Endothelial cell (in vitro differentiated cells): ENCODE data around the gene KMT5C. TPM values are rescaled to one million over a fixed set of nuclear protein-coding genes. Genes with fewer than 3 reads are reported as not detected.
A peak's percentile ranks its signal among the peaks of the same experiment; 100 is the strongest.

Experiments used
- DNase-seq: peaks from one replicate; pipeline ENCODE4 v3.0.0; 2021; ENCODE audit warnings: low spot score
- H3K27ac Mint-ChIP-seq: one replicate; pipeline ENCODE4 v1.8.0; 2021; ENCODE audit warnings: mixed read lengths, inconsistent platforms; ENCODE audit not compliant: unreplicated experiment
- H3K27me3 Mint-ChIP-seq: one replicate; pipeline ENCODE4 v1.8.0; 2021; ENCODE audit warnings: mild to moderate bottlenecking, moderate library complexity, mixed read lengths, inconsistent platforms; ENCODE audit not compliant: unreplicated experiment
- H3K36me3 Mint-ChIP-seq: one replicate; pipeline ENCODE4 v1.8.0; 2021; ENCODE audit warnings: mild to moderate bottlenecking, low read depth, mixed read lengths, inconsistent platforms; ENCODE audit not compliant: unreplicated experiment
- H3K4me1 Mint-ChIP-seq: one replicate; pipeline ENCODE4 v1.8.0; 2021; ENCODE audit warnings: mild to moderate bottlenecking, mixed read lengths, inconsistent platforms; ENCODE audit not compliant: unreplicated experiment
- H3K4me3 Mint-ChIP-seq: one replicate; pipeline ENCODE4 v1.8.0; 2021; ENCODE audit warnings: mild to moderate bottlenecking, mixed read lengths, inconsistent platforms; ENCODE audit not compliant: unreplicated experiment
- H3K9me3 Mint-ChIP-seq: one replicate; pipeline ENCODE4 v1.8.0; 2021; ENCODE audit warnings: mixed read lengths, inconsistent platforms; ENCODE audit not compliant: unreplicated experiment
- total RNA-seq: library from RNA; stranded (reverse); fragmentation: NEBNext Ultra II Directional; extraction: Animal tissue kit (Norgen Biotek cat#: 25700); gene quantifications from one replicate; pipeline ENCODE4 v1.2.1, GENCODE V29; 2021; ENCODE audit not compliant: unreplicated experiment
- TF ChIP-seq, protein P1 (sequence below): fragments of 200-600 bp; sonication (generic); IDR thresholded peaks from one replicate; pipeline ENCODE4 v1.5.0; 2021; ENCODE audit warnings: antibody characterized with exemption; ENCODE audit not compliant: unreplicated experiment

The KMT5C gene
- total RNA-seq, 1 donor from 2014 or later = 18.4 TPM

DNA sequence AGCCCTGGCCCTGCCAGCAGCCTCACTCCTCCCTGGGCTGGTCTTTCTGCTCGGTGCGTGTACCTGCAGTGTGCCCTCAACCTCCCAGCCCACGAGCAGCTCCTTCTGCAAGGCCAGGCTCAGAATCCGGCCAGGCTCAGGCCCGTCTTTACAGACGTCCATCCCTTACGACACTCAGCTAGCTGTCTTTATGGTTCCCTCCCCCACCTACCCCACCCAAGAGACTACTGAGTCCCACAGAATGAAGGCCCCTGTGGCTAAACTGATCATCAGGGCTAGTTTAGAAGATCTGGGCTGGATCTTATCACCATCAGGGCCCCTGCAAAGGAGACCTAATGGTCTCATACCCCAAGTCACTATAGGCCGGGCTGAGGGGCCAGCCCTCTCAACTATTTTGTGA, 25.3 kb upstream of the KMT5C start:
- H3K27me3 Mint-ChIP-seq = peaks cover 16% of the 10 kb centered on the region
- no peak overlapping the region for H3K4me3 Mint-ChIP-seq
- no peak overlapping the region for H3K27ac Mint-ChIP-seq
- TF ChIP-seq, protein P1, sequence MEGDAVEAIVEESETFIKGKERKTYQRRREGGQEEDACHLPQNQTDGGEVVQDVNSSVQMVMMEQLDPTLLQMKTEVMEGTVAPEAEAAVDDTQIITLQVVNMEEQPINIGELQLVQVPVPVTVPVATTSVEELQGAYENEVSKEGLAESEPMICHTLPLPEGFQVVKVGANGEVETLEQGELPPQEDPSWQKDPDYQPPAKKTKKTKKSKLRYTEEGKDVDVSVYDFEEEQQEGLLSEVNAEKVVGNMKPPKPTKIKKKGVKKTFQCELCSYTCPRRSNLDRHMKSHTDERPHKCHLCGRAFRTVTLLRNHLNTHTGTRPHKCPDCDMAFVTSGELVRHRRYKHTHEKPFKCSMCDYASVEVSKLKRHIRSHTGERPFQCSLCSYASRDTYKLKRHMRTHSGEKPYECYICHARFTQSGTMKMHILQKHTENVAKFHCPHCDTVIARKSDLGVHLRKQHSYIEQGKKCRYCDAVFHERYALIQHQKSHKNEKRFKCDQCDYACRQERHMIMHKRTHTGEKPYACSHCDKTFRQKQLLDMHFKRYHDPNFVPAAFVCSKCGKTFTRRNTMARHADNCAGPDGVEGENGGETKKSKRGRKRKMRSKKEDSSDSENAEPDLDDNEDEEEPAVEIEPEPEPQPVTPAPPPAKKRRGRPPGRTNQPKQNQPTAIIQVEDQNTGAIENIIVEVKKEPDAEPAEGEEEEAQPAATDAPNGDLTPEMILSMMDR = no peak
- no peaks in the 10 kb centered on the region for H3K4me1 Mint-ChIP-seq
- no peaks in the 10 kb centered on the region for H3K9me3 Mint-ChIP-seq
- no peak for DNase-seq
- peaks cover 4% of the 10 kb centered on the region for H3K36me3 Mint-ChIP-seq

DNA sequence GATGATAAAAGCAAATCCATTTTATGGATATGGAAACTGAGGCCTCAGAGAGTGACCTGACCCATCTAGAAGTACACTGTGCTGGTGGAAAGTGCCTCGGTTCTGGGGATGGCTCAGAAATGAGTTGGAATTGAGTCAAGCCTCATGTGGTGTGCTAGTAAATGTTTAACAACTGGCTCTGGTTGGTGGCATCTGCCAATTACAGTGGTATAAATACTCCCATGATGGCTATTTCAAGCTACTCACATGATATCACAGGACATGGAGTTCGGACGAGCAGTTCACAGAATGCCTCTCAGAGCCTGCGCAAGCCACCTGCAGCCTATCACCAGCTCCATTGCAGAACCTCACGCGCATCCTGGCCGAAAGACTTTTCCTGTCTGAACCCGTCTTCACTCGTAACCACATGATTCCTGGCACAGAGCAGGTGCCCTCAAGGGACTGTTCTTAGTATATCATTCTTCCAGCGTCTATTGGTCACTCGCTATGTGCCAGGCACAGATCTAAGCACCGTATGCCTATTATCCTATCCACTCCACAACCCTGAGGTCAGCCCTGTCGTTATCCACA, 23.6 kb upstream of the KMT5C start:
- no peak overlapping the region for H3K4me3 Mint-ChIP-seq
- no peaks in the 10 kb centered on the region for H3K36me3 Mint-ChIP-seq
- DNase-seq = no peak
- TF ChIP-seq, protein P1 = no peak
- H3K27me3 Mint-ChIP-seq = peaks cover 11% of the 10 kb centered on the region
- no peaks in the 10 kb centered on the region for H3K9me3 Mint-ChIP-seq
- H3K4me1 Mint-ChIP-seq = no peaks in the 10 kb centered on the region
- no peak overlapping the region for H3K27ac Mint-ChIP-seq

DNA sequence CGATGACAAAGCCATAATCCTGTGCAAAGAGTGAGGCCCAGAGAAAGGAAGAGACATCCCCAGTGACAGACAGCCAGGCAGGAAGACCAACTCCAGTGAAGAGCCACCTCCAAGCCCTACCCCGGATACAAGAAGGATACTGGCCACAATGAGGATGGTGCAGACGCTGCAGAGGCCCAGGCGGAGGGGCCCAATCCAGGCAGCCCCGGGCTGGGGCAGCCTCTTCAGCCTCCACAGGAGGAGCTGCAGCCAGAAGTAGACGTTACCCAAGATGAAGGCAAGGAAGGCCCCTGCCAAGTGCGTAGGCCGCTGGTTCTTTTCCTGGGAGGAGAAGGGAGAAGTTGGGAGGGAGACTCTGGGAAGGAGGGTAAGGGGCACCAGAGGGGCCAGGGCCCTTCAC, 23.0 kb upstream of the KMT5C start:
- no peaks in the 10 kb centered on the region for H3K4me1 Mint-ChIP-seq
- TF ChIP-seq, protein P1 = no peak
- peaks cover 11% of the 10 kb centered on the region for H3K27me3 Mint-ChIP-seq
- H3K4me3 Mint-ChIP-seq = no peak overlapping the region
- no peak for DNase-seq
- H3K36me3 Mint-ChIP-seq = peaks cover under 1% of the 10 kb centered on the region
- no peak overlapping the region for H3K27ac Mint-ChIP-seq
- H3K9me3 Mint-ChIP-seq = no peaks in the 10 kb centered on the region

DNA sequence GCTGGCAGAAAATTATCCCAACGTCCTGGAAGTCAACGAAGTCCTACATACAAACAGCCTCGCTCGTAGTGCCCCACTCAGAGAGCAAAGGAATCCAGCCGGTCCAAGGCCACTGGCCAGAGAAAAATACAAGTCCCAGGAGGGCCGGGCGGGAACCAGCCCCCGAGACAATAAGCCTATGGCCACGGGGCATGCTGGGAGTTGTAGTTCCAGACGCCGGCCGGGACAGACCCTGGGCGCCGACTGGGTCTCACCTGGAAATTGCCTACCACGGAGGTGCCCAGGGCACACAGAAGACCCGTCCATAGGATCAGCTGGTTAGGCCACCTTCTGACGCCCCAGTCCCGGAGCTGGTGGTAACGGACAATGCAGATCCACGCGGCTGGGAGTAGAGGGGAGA, 19.9 kb upstream of the KMT5C start:
- Mint-ChIP-seq H3K27ac (no peak overlapping the region), H3K36me3 (peaks cover 7% of the 10 kb centered on the region), H3K9me3 (no peaks in the 10 kb centered on the region), H3K4me3 (peak overlapping the region; percentile 69), H3K27me3 (peaks cover 6% of the 10 kb centered on the region), H3K4me1 (no peaks in the 10 kb centered on the region)
- DNase-seq = peak; percentile 74
- TF ChIP-seq, protein P1 = no peak

DNA sequence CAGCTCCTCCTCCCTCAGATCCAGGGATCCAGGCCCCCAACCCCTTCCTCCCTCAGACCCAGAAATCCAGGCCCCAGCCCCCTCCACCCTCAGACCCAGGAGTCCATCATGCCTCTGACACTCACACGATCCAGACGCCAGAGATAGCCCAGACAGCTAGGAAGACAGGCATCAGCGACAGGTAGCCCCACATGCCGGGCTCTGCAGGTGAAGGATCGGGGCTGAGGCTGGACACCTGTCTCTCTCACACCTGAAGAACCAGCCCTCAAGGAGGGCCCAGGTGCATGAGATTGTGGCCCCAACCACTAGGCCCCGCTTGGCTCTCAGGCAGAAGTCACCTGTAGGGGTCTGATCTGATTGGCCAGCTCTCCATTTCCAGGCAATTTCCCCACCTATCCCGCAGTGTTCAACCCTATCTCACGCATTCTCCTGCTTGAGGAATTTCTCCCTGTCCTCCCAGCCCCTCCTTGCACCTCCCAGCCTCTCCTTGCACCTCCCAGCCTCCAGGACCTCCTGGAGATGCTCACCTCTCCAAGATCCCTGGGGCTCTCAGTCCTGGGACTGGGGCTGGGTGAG, 18.7 kb upstream of the KMT5C start:
- Mint-ChIP-seq H3K36me3 (peaks cover 7% of the 10 kb centered on the region), H3K27ac (no peak overlapping the region), H3K27me3 (peaks cover 6% of the 10 kb centered on the region), H3K9me3 (no peaks in the 10 kb centered on the region), H3K4me3 (no peak overlapping the region), H3K4me1 (no peaks in the 10 kb centered on the region)
- DNase-seq = no peak
- TF ChIP-seq, protein P1 = no peak
